IMR-90 (cell line): Measurements from ENCODE around the gene KLHL28. TPM values are rescaled to one million over a fixed set of nuclear protein-coding genes. Genes with fewer than 3 reads are reported as not detected.

Experiments used
- ATAC-seq: fragments of 200-7000 bp; cut with Tn5 transposase; 2 replicates; pipeline ENCODE4 v1.9.1; 2020; ENCODE audit warnings: low read depth, mild to moderate bottlenecking, moderate library complexity
- BruUV-seq: library from RNA; stranded (reverse); fragments of 400-500 nt; replicated peaks from 2 replicates; lab custom pipeline; 2021; lab: Mats Ljungman, UMichigan
- CTCF ChIA-PET: fragments of 300-600 bp; formaldehyde crosslinking; extraction: SDS; loops from one replicate; lab custom pipeline; 2021; ENCODE audit warnings: antibody characterized with exemption; lab: Yijun Ruan, JAX
- POLR2A ChIA-PET: fragments of 300-600 bp; sonication (Branson Sonifier 250); formaldehyde crosslinking; loops from one replicate; lab custom pipeline; 2022; ENCODE audit warnings: antibody characterized with exemption; ENCODE audit not compliant: unreplicated experiment; lab: Charles Lee
- DNase-seq: peaks from one replicate; pipeline ENCODE4 v3.0.0; 2013
- H2AFZ ChIP-seq: replicated peaks from 2 replicates; pipeline ENCODE3; 2013; ENCODE audit warnings: low read length, mild to moderate bottlenecking; ENCODE audit not compliant: poor library complexity
- H2AK5ac ChIP-seq: 2 replicates; pipeline ENCODE4 v1.6.1; 2013; ENCODE audit warnings: low read depth, low read length, inconsistent platforms
- H2AK9ac ChIP-seq: replicated peaks from 2 replicates; pipeline ENCODE3; 2013; ENCODE audit warnings: mild to moderate bottlenecking, low read depth, low read length, moderate library complexity; ENCODE audit not compliant: poor library complexity
- H2BK120ac ChIP-seq: 2 replicates; pipeline ENCODE4 v1.6.1; 2013; ENCODE audit warnings: low read depth, low read length, inconsistent platforms
- H2BK15ac ChIP-seq: 3 replicates; pipeline ENCODE4 v1.6.1; 2013; ENCODE audit warnings: low read depth, low read length, inconsistent platforms
- H2BK20ac ChIP-seq: 2 replicates; pipeline ENCODE4 v1.6.1; 2013; ENCODE audit warnings: low read depth, mild to moderate bottlenecking, inconsistent platforms, low read length, moderate library complexity
- H2BK5ac ChIP-seq: 2 replicates; pipeline ENCODE4 v1.6.1; 2013; ENCODE audit warnings: mild to moderate bottlenecking, low read depth, low read length, inconsistent platforms; ENCODE audit not compliant: poor library complexity, severe bottlenecking
- H3K14ac ChIP-seq: replicated peaks from 2 replicates; pipeline ENCODE4 v1.6.1; 2013; ENCODE audit warnings: low read depth, low read length, inconsistent platforms
- H3K18ac ChIP-seq: 2 replicates; pipeline ENCODE4 v1.6.1; 2013; ENCODE audit warnings: low read depth, low read length, control low read depth
- H3K23ac ChIP-seq: 2 replicates; pipeline ENCODE4 v1.6.1; 2013; ENCODE audit warnings: low read depth, low read length, inconsistent platforms
- H3K27ac ChIP-seq: 2 replicates; pipeline ENCODE4 v1.5.1; 2013; ENCODE audit warnings: mild to moderate bottlenecking, control low read depth, low read length; ENCODE audit not compliant: insufficient read depth
- H3K27me3 ChIP-seq: 2 replicates; pipeline ENCODE4 v1.6.1; 2013; ENCODE audit warnings: low read length; ENCODE audit not compliant: control insufficient read depth, insufficient read depth
- H3K36me3 ChIP-seq: 2 replicates; pipeline ENCODE4 v1.6.1; 2013; ENCODE audit warnings: low read length, mixed read lengths; ENCODE audit not compliant: control insufficient read depth, insufficient read depth
- H3K4ac ChIP-seq: 2 replicates; pipeline ENCODE4 v1.6.1; 2013; ENCODE audit warnings: low read depth, low read length, inconsistent platforms
- H3K4me1 ChIP-seq: 2 replicates; pipeline ENCODE4 v1.6.1; 2013; ENCODE audit warnings: low read length, mixed read lengths; ENCODE audit not compliant: control insufficient read depth, insufficient read depth
- H3K4me2 ChIP-seq: 2 replicates; pipeline ENCODE4 v1.6.1; 2013; ENCODE audit warnings: low read depth, mild to moderate bottlenecking, control low read depth, low read length, moderate library complexity
- H3K4me3 ChIP-seq: 2 replicates; pipeline ENCODE4 v1.5.1; 2013; ENCODE audit warnings: low read depth, mild to moderate bottlenecking, control low read depth, low read length, moderate library complexity; ENCODE audit not compliant: insufficient read depth
- H3K56ac ChIP-seq: 2 replicates; pipeline ENCODE4 v1.6.1; 2013; ENCODE audit warnings: low read length, inconsistent platforms; ENCODE audit not compliant: insufficient read depth; ENCODE audit errors: extremely low read depth
- H3K79me1 ChIP-seq, 2 experiments: 2 replicates each; pipeline ENCODE4 v1.6.1; 2013; ENCODE audit warnings: low read length in 2 of 2, inconsistent platforms in 1 of 2, low read depth in 1 of 2
- H3K9ac ChIP-seq: 2 replicates; pipeline ENCODE4 v1.6.1; 2013; ENCODE audit warnings: low read depth, low read length, control low read depth
- H3K9me1 ChIP-seq: 2 replicates; pipeline ENCODE4 v1.6.1; 2013; ENCODE audit warnings: low read length, inconsistent platforms; ENCODE audit not compliant: insufficient read depth
- H3K9me3 ChIP-seq: 2 replicates; pipeline ENCODE4 v1.6.1; 2013; ENCODE audit warnings: low read length; ENCODE audit not compliant: control insufficient read depth, insufficient read depth
- H4K20me1 ChIP-seq: 2 replicates; pipeline ENCODE4 v1.6.1; 2013; ENCODE audit warnings: low read length, inconsistent platforms; ENCODE audit not compliant: insufficient read depth
- H4K5ac ChIP-seq: 2 replicates; pipeline ENCODE4 v1.6.1; 2013; ENCODE audit warnings: mild to moderate bottlenecking, low read depth, low read length, control low read depth
- H4K8ac ChIP-seq, 2 experiments: 2 replicates each; pipeline ENCODE4 v1.6.1; 2013; ENCODE audit warnings: low read depth in 2 of 2, low read length in 2 of 2, control low read depth in 1 of 2, inconsistent platforms in 1 of 2
- H4K91ac ChIP-seq: 2 replicates; pipeline ENCODE4 v1.6.1; 2013; ENCODE audit warnings: low read depth, low read length, inconsistent platforms; ENCODE audit not compliant: insufficient read depth
- CTCF ChIP-seq: conservative IDR thresholded peaks from 2 replicates; pipeline ENCODE4 v1.5.1; 2012; ENCODE audit warnings: mild to moderate bottlenecking, low read depth, low read length, improper control_type of control experiment
- FOS ChIP-seq: fragments of 150-350 bp; IDR thresholded peaks from 2 replicates; pipeline ENCODE4 v1.6.1; 2016; ENCODE audit warnings: low read depth, low read length
- RCOR1 ChIP-seq: IDR thresholded peaks from 2 replicates; pipeline ENCODE4 v1.6.1; 2012; ENCODE audit warnings: mild to moderate bottlenecking, low read length, improper control_type of control experiment; ENCODE audit not compliant: insufficient replicate concordance
- WGBS, 2 experiments: methylation state at CpG; one replicate each; pipeline versions ENCODE4 v1.1.5 to v1.1.7; 2013; ENCODE audit warnings: missing lambda C conversion rate in 2 of 2; ENCODE audit not compliant: insufficient read length in 1 of 2; ENCODE audit errors: extremely low coverage in 2 of 2; 5-methylcytosine and 5-hydroxymethylcytosine counted together
- dilution Hi-C: fragments of 300-500 bp; cut with HindIII; formaldehyde crosslinking; loops from one replicate; pipeline ENCODE4 v1.14.3; 2018; ENCODE audit warnings: low sequenced_read_pairs; ENCODE audit not compliant: unreplicated experiment
- in situ Hi-C: fragments of 300-500 bp; cut with MboI; formaldehyde crosslinking; loops from 3 replicates; pipeline ENCODE4 v1.14.3; 2019; ENCODE audit warnings: low sequenced_read_pairs, inconsistent platforms, mixed read lengths
- intact Hi-C: fragments of 100-400 bp; cut with micrococcal nuclease; formaldehyde crosslinking; loops from 2 replicates; pipeline ENCODE4 v1.10.0; 2022
- polyA plus RNA-seq, 3 experiments: library from polyadenylated mRNA; depleted of rRNA; stranded (reverse); fragments of >200 nt; gene quantifications; 2 replicates each; pipeline ENCODE4 v1.2.3, GENCODE V29; 2012; ENCODE audit warnings: low replicate concordance in 1 of 3
- total RNA-seq: library from RNA; depleted of rRNA; stranded (reverse); fragments of >200 nt; gene quantifications from 2 replicates; pipeline ENCODE4 v1.2.3, GENCODE V29; 2012

The KLHL28 gene
- total and polyA plus RNA-seq, 2 of the 4 experiments (the other 2 are of a cell fraction): 2.9 to 7.7 TPM

DNA sequence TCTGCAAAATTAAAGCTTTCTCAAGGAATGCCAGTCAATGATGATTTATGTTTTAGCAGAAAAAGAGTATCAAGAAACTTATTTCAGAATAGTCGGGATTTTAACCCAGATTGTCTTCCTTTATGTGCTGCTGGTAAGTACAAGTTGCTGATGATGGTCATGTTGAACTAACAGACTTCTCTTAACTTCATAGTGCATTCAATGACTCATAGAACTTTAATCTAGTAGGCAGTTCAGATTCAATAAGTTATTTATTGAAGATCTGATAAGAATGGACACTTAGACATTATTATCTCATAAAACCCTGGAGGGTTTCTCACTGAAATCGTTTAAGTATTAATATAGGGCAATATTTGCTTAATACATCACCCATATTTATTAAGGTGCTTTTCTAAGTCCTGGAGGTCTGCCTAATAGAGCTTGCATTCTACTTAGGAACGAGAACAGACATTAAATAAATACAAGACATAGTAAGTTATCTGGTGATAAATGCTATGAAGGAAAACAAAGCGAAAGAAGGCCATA lies 34.1 kb upstream of the KLHL28 start:
- Histone ChIP-seq H4K20me1 (no peaks in the 10 kb centered on the region), H3K9me3 (no peaks in the 10 kb centered on the region), H2AFZ (no peak overlapping the region), H3K4me2 (no peak overlapping the region), H3K14ac (no peak overlapping the region), H2AK5ac (no peak overlapping the region), H3K27me3 (no peaks in the 10 kb centered on the region), H3K4me3 (no peak overlapping the region), H3K56ac (no peak overlapping the region), H3K4me1 (no peaks in the 10 kb centered on the region), H4K8ac (no peak overlapping the region), H3K79me1 (peaks cover 11 to 17% of the 10 kb centered on the region in 2 experiments), H2AK9ac (no peak overlapping the region), H3K23ac (no peak overlapping the region), H3K4ac (no peak overlapping the region), H4K5ac (no peak overlapping the region), H2BK120ac (no peak overlapping the region), H2BK15ac (no peak overlapping the region), H2BK5ac (no peak overlapping the region), H3K9ac (no peak overlapping the region), H3K27ac (no peak overlapping the region), H3K18ac (no peak overlapping the region), H3K36me3 (peaks cover 3% of the 10 kb centered on the region; the same call in 1 of the 2 replicates), H3K9me1 (no peaks in the 10 kb centered on the region), H4K91ac (no peak overlapping the region), H2BK20ac (no peak overlapping the region)
- no CpG with 5 or more reads among the region's 4 CpGs for WGBS, 2 experiments
- no TSS peak for BruUV-seq
- CTCF ChIA-PET: no interaction called here
- TF ChIP-seq CTCF: no peak
- no peak for TF ChIP-seq FOS
- TF ChIP-seq RCOR1: no peak
- no peak for ATAC-seq
- peak; percentile 6 for DNase-seq
- dilution Hi-C loops (no loop called here), in situ Hi-C loops (no loop called here), intact Hi-C loops (no loop called here)
- POLR2A ChIA-PET: no interaction called here
